NOMO-1 (cell line): ENCODE results near the gene PLXNA3.

Experiments used
- DNase-seq, 2 experiments: peaks; one replicate each; lab custom pipeline; 2025; ENCODE audit not compliant: unreplicated experiment in 2 of 2; lab: John Stamatoyannopoulos, UW

Gene PLXNA3

GRCh38 chrX:154457491-154458115, 478 bp upstream of the PLXNA3 start:
- DNase-seq: no peak

GRCh38 chrX:154458954-154459778, 1.1 kb downstream of the PLXNA3 start:
- DNase-seq: peak in 1 of 2 experiments; percentile 6

- no peak for DNase-seq
Observed at GRCh38 chrX:154459832-154460231, 1.8 kb downstream of the PLXNA3 start.

GRCh38 chrX:154460326-154460725, 2.2 kb downstream of the PLXNA3 start:
- DNase-seq: no peak

GRCh38 chrX:154462396-154462795, 4.3 kb downstream of the PLXNA3 start:
- no peak for DNase-seq

GRCh38 chrX:154463611-154464220, 5.6 kb downstream of the PLXNA3 start:
- no peak for DNase-seq

GRCh38 chrX:154464806-154465365, 6.8 kb downstream of the PLXNA3 start:
- DNase-seq: no peak

- no peak for DNase-seq
Observed at GRCh38 chrX:154465601-154466000, 7.5 kb downstream of the PLXNA3 start.

GRCh38 chrX:154466036-154466435, 8.0 kb downstream of the PLXNA3 start:
- DNase-seq: no peak

- DNase-seq: no peak
Observed at GRCh38 chrX:154466907-154467306, 8.8 kb downstream of the PLXNA3 start.

GRCh38 chrX:154467556-154467955, 9.5 kb downstream of the PLXNA3 start:
- no peak for DNase-seq

GRCh38 chrX:154468217-154468616, 10.1 kb downstream of the PLXNA3 start:
- no peak for DNase-seq

GRCh38 chrX:154469114-154469513, 11.0 kb downstream of the PLXNA3 start:
- no peak for DNase-seq

- no peak for DNase-seq
Observed at GRCh38 chrX:154469880-154470279, 11.8 kb downstream of the PLXNA3 start.

- no peak for DNase-seq
Observed at GRCh38 chrX:154470434-154470833, 12.4 kb downstream of the PLXNA3 start.

- no peak for DNase-seq
Observed at GRCh38 chrX:154470914-154471568, 13.0 kb downstream of the PLXNA3 start.

GRCh38 chrX:154471839-154472684, 14.0 kb downstream of the PLXNA3 start:
- DNase-seq: no peak

GRCh38 chrX:154472685-154473632, 14.9 kb downstream of the PLXNA3 start:
- DNase-seq: no peak

- DNase-seq: no peak
Observed at GRCh38 chrX:154473683-154474082, 15.6 kb downstream of the PLXNA3 start.
